GM04504 (cell line): ENCODE results near the gene UVRAG.

Experiments
- DNase-seq: peaks from one replicate; pipeline ENCODE4 v3.0.0-alpha.2; 2012; ENCODE audit warnings: low read depth

Gene UVRAG

GRCh38 chr11:75784085-75784478, 30.9 kb upstream of the UVRAG start:
- DNase-seq: no peak

DNA sequence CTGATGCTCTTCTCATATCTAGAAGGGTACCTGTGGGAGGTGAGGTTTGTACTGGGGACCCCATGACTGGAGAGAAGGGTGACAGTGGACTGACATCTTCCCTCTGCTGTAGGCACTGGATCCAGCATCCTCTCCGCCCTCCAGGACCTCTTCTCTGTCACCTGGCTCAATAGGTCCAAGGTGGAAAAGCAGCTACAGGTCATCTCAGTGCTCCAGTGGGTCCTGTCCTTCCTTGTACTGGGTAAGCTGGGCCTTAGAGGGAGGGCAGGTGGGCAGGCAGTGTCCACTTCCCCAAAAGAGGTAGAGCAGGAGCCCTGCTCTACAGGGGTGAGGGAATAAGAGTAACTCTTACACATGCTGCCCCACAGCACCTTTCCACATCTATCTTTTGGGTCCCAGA, 30.5 kb upstream of the UVRAG start:
- DNase-seq: no peak

DNA sequence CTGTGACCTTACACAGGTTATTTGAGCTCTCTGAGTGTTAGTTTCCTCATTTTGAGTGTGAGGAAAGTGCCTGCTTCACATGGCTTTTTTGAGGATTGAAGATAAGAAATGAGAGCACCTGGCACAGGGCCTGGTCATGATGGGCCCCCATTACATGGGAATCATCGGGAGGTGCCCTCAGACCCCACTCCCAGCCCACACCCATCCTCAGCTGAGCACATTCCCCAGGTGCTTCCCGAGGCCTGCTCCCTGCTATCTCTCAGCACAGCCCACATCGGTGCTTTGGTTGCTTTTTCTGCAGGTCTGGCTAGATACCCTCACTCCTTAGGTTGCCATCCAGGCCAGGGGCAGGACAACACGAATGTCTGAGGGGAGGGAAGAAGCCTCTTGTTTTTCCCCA, 29.8 kb upstream of the UVRAG start:
- DNase-seq: no peak

DNA sequence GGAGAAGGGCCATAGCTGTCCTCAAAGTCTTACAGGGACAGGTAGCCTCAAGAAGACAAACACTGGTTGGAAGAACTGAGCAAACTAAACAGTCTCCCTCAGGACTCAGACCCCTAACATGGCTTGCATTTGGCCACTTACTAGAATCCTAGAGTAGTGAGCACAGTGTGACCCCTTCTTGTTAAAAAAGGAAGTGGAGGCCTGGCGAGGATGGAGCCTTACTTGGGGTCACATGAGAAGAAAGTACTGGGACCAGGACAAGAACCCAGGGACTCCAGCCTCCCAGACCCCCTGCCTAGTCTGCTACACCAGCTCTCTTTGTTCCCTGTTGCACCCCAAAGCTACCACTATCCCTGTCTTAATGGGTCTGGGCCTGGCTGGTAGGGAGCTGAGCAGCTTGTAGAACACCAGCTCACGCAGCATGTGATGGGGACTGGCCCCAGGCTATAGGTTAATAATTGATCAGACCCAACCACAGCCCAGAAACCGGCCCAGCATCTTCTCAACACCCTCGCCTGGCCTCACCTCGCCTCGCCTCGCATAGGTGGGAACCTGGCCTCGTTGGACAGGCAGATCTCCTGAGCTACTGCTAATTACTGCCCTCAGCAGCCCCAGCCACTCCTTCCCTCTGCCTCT, 28.8 kb upstream of the UVRAG start:
- DNase-seq: no peak

GRCh38 chr11:75789521-75789920, 25.5 kb upstream of the UVRAG start:
- DNase-seq: no peak

- no peak for DNase-seq
These were observed 24.0 kb upstream of the UVRAG start for GRCh38 chr11:75790986-75791385.

- no peak for DNase-seq
These were observed 22.8 kb upstream of the UVRAG start for GRCh38 chr11:75792127-75792731.

- no peak for DNase-seq
These were observed 21.8 kb upstream of the UVRAG start for GRCh38 chr11:75792997-75793800.

GRCh38 chr11:75793966-75794365, 21.0 kb upstream of the UVRAG start:
- no peak for DNase-seq

DNA sequence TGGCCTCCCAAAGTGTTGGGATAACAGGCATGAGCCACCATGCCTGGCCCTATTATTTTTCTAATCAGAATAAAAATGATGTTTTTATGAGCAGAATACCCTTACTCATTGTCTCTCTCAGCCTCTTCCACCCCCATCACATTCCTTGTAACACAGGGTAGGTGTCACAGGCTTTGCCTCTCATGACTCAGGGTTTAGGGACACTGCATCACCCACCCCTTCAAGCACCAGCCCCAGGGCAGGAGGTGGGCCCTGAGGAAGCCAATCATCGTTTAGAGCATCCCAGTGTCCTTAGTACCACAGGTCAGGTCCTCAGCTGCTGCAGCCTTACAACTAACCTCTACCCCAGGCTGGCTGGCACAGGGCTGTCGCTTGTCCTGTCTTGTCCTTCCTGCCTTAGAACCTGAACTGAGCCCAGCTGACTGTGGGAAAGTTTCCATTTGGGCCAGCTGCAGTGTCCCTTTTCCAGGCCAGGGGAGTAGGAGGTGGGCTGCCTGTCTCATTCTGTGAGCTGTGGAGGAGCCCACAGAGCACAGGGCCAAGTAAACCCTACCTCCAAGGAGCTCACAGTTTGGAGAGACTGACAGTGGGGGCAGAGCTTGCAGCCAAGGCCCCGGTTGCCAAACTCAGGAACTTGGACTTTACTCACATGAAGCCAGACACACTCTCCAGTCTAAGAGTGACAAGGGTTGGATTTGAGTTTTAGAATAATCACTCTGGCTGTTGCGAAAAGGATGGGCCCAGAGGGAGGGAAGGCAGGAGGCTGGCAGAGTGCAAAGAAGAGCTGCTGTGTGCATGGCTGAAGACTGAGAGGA, 19.5 kb upstream of the UVRAG start:
- no peak for DNase-seq

- no peak for DNase-seq
These were observed 18.9 kb upstream of the UVRAG start for GRCh38 chr11:75796091-75796435.

DNA sequence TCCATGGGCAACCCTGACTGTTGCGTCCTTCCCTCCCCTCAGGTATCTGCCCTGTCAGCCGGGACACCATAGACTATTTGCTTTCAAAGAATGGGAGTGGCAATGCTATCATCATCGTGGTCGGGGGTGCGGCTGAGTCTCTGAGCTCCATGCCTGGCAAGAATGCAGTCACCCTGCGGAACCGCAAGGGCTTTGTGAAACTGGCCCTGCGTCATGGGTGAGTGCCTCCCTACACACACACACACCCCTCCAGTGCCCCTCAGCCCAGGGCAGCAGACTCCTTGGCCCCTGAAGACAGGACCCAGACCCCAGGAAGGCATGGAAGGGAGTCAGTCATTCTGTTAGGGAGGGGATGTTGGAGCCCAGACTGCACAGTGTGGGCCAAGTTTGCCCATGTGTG, 17.9 kb upstream of the UVRAG start:
- DNase-seq: no peak

DNA sequence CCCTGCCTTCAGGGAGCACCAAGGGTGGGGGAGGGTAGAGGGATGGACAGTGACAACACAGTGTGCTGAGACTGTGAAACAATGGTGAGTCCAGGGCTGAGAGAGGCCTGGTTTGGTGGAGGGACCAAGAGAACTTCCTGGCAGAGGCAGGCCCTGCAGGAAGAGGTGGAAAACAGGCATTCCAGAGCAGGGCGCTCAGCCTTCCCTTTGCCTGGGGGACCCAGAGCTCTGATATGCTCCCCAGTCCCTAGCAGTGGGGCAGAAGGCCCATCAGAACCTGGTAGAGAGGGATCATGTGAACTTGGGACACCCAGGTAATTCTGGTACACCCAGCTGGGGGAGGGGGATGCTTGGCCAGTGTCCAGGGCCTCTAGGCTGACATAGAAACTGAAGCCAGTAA, 17.2 kb upstream of the UVRAG start:
- DNase-seq: no peak

GRCh38 chr11:75800136-75800675, 14.8 kb upstream of the UVRAG start:
- no peak for DNase-seq

GRCh38 chr11:75800728-75801361, 14.2 kb upstream of the UVRAG start:
- no peak for DNase-seq

GRCh38 chr11:75801362-75802020, 13.5 kb upstream of the UVRAG start:
- no peak for DNase-seq

- DNase-seq: no peak
These were observed 12.7 kb upstream of the UVRAG start for GRCh38 chr11:75802021-75802912.

DNA sequence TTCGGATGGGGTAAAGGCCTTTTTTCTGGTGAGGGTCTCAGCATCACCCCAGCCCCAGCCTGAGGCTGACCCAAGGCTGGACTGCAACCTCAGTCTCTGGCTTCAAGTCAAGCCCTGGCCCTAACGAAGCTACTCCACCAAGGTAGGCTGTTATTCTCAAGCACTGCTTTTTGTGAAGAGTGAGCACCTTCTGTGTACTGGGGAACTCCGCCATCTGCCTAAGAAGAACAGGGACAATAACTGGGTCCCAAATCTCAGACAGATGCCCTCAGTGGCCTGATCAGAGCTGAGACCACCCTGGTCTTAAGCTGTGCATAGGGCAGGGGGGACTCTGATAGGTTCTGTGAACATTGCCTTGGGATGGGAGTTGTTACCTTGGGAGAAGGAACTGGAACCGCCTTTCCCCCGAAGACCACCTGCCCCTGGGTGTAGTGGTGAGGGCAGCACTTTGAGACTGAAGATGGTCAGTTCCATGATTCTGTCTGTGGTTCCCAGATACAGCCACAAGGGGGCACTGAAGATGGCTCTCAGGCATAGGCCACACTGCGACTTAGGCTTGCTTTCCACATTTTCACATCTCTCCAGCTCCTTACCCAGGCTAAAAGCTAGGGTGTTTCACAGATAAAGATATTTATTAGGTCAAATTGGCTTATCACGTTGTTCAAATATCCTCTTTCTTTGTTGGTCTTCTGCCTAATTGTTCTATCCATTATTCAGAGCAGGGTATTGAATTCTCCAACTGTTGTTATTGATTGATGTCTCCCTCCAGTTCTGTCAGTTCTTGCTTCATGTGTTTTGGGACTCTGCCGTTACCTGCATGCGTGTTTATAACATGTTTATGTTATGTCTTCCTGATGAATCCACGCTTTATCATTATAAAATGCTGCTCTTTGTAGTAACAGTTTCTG, 11.8 kb upstream of the UVRAG start:
- DNase-seq: peak; percentile 46

DNA sequence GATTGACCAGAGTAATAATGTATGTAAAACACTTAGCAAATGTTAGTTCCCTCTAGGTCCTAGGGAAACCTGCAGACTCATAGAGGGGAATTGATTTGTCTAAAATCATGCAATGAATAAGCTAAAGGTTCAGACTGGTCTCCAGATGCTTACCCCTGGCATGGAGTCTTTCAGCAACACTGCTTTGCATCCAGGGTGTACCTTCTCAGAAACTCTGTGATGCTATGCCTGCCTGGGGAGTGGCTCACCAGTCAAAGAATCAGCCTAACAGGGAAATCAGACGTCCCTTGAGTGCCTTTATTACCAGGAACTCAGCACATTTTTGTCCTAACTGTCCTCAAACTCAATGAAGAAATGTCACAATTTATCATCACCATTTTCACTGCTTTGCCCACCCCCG, 5.9 kb upstream of the UVRAG start:
- DNase-seq: no peak
